Glutamatergic neuron (in vitro differentiated cells): ENCODE measurements around the gene NEK11. TPM values are rescaled to one million over a fixed set of nuclear protein-coding genes. Genes with fewer than 3 reads are reported as not detected.

ENCODE experiments used
- DNase-seq: peaks from one replicate; pipeline ENCODE4 v3.0.0; 2022
- H3K27ac Mint-ChIP-seq: one replicate; pipeline ENCODE4 v1.8.0; 2020; ENCODE audit warnings: mild to moderate bottlenecking, mixed read lengths, inconsistent platforms; ENCODE audit not compliant: unreplicated experiment
- H3K27me3 Mint-ChIP-seq: one replicate; pipeline ENCODE4 v1.8.0; 2020; ENCODE audit warnings: mild to moderate bottlenecking, moderate library complexity, mixed read lengths, inconsistent platforms; ENCODE audit not compliant: unreplicated experiment
- H3K36me3 Mint-ChIP-seq: one replicate; pipeline ENCODE4 v1.8.0; 2020; ENCODE audit warnings: mild to moderate bottlenecking, mixed read lengths, inconsistent platforms; ENCODE audit not compliant: unreplicated experiment
- H3K4me1 Mint-ChIP-seq: one replicate; pipeline ENCODE4 v1.8.0; 2020; ENCODE audit warnings: mild to moderate bottlenecking, low read depth, mixed read lengths, inconsistent platforms; ENCODE audit not compliant: unreplicated experiment
- H3K4me3 Mint-ChIP-seq: one replicate; pipeline ENCODE4 v1.8.0; 2020; ENCODE audit warnings: mild to moderate bottlenecking, mixed read lengths, inconsistent platforms; ENCODE audit not compliant: unreplicated experiment
- H3K9me3 Mint-ChIP-seq: one replicate; pipeline ENCODE4 v1.8.0; 2020; ENCODE audit warnings: mild to moderate bottlenecking, moderate library complexity, mixed read lengths, inconsistent platforms; ENCODE audit not compliant: unreplicated experiment
- CTCF ChIP-seq: fragments of 200-600 bp; sonication (generic); IDR thresholded peaks from one replicate; pipeline ENCODE4 v1.5.0; 2021; ENCODE audit not compliant: partially characterized antibody, unreplicated experiment
- total RNA-seq: library from RNA; stranded (reverse); fragmentation: NEBNext Ultra II Directional; extraction: Animal tissue kit (Norgen Biotek cat#: 25700); gene quantifications from one replicate; pipeline ENCODE4 v1.2.1, GENCODE V29; 2021; ENCODE audit not compliant: unreplicated experiment

NEK11 gene
- total RNA-seq, 1 donor from 2014 or later = 2.5 TPM

GRCh38 chr3:131231710-131232389 lies 205.2 kb downstream of the NEK11 start:
- Mint-ChIP-seq H3K36me3 (no peaks in the 10 kb centered on the region), H3K9me3 (peaks cover 2% of the 10 kb centered on the region), H3K27me3 (peaks cover 3% of the 10 kb centered on the region), H3K4me1 (peaks cover 26% of the 10 kb centered on the region), H3K4me3 (no peak overlapping the region), H3K27ac (peak overlapping the region; percentile 23)
- DNase-seq = no peak
- TF ChIP-seq CTCF = no peak

- Mint-ChIP-seq H3K9me3 (peaks cover 2% of the 10 kb centered on the region), H3K4me1 (peaks cover 26% of the 10 kb centered on the region), H3K4me3 (no peak overlapping the region), H3K27ac (no peak overlapping the region), H3K27me3 (peaks cover 3% of the 10 kb centered on the region), H3K36me3 (no peaks in the 10 kb centered on the region)
- TF ChIP-seq CTCF = no peak
- DNase-seq = no peak
Measured at GRCh38 chr3:131232711-131233267, 206.1 kb downstream of the NEK11 start.

GRCh38 chr3:131233900-131234668 lies 207.4 kb downstream of the NEK11 start:
- H3K4me3 Mint-ChIP-seq = no peak overlapping the region
- H3K36me3 Mint-ChIP-seq = no peaks in the 10 kb centered on the region
- H3K4me1 Mint-ChIP-seq = peaks cover 26% of the 10 kb centered on the region

GRCh38 chr3:131236421-131236820 lies 209.7 kb downstream of the NEK11 start:
- DNase-seq = no peak
- H3K27ac Mint-ChIP-seq = peak overlapping the region; percentile 46
- H3K9me3 Mint-ChIP-seq = peaks cover 2% of the 10 kb centered on the region
- H3K36me3 Mint-ChIP-seq = no peaks in the 10 kb centered on the region
- peaks cover 22% of the 10 kb centered on the region for H3K4me1 Mint-ChIP-seq
- H3K27me3 Mint-ChIP-seq = no peaks in the 10 kb centered on the region
- H3K4me3 Mint-ChIP-seq = no peak overlapping the region
- no peak for TF ChIP-seq CTCF

More at GRCh38 chr3:131233900-131234668, 207.4 kb downstream of the NEK11 start:
- no peak for DNase-seq
- Mint-ChIP-seq H3K9me3 (peaks cover 4% of the 10 kb centered on the region), H3K27ac (no peak overlapping the region), H3K27me3 (peaks cover 3% of the 10 kb centered on the region)
- no peak for TF ChIP-seq CTCF
